ENCODE data around the gene SLC25A26.

Gene SLC25A26

GRCh38 chr3:66236281-66236680 is 15.5 kb downstream of the SLC25A26 start:
- Histone ChIP-seq H3K23ac (ENCODE audit: low read length) (no peak overlapping the region), H3K4me2 (ENCODE audit: low read length) (no peak overlapping the region), H3K27me3 (ENCODE audit: insufficient read depth, low read length) (no peaks in the 10 kb centered on the region), H3K14ac (ENCODE audit: low read length) (no peak overlapping the region), H3K27ac (ENCODE audit: low read depth, low read length) (no peak overlapping the region), H3K79me2 (ENCODE audit: control insufficient read depth, insufficient read depth, low read length, poor library complexity) (no peaks in the 10 kb centered on the region), H3K9me3 (ENCODE audit: insufficient read depth, low read depth, low read length) (no peaks in the 10 kb centered on the region), H2BK5ac (ENCODE audit: low read depth, low read length, poor library complexity) (no peak overlapping the region), H2BK120ac (ENCODE audit: insufficient read depth, low read length, poor library complexity) (no peak overlapping the region), H3K4me3 (ENCODE audit: low read depth, low read length) (no peak overlapping the region), H4K91ac (ENCODE audit: low read depth, low read length) (no peak overlapping the region), H3K9ac (ENCODE audit: low read length) (no peak overlapping the region), H4K12ac (ENCODE audit: low read depth, low read length) (no peak overlapping the region), H3K18ac (ENCODE audit: low read length) (no peak overlapping the region), H2BK12ac (ENCODE audit: low read length) (no peak overlapping the region), H2AK5ac (ENCODE audit: low read length) (no peak overlapping the region), H4K8ac (ENCODE audit: low read depth, low read length) (no peak overlapping the region), H3K36me3 (ENCODE audit: control insufficient read depth in 1 of 2, insufficient read depth in 2 of 2, low read length in 2 of 2) (peaks cover 0 to 2% of the 10 kb centered on the region in 2 experiments), H3K4me1 (ENCODE audit: control insufficient read depth in 1 of 2, insufficient read depth in 2 of 2, low read length in 2 of 2) (no peaks in the 10 kb centered on the region), H3K4ac (ENCODE audit: low read depth, low read length) (no peak overlapping the region), H3K79me1 (ENCODE audit: low read length) (no peaks in the 10 kb centered on the region), H2AFZ (ENCODE audit: insufficient read depth, low read length, poor library complexity) (no peak overlapping the region)
- WGBS (ENCODE audit: extremely low coverage, insufficient coverage, insufficient read length), result no CpG with 5 or more reads among the region's 5 CpGs
- DNase-seq, result peak in 1 of 2 donors; percentile 12

- no peaks in the 10 kb centered on the region for H3K4me1 ChIP-seq (ENCODE audit: control insufficient read depth in 1 of 2, insufficient read depth in 2 of 2, low read length in 2 of 2)
- no CpG with 5 or more reads among the region's 3 CpGs for WGBS (ENCODE audit: extremely low coverage, insufficient coverage, insufficient read length)
- no peaks in the 10 kb centered on the region for H3K9me3 ChIP-seq (ENCODE audit: insufficient read depth, low read depth, low read length)
- no peak overlapping the region for H3K9ac ChIP-seq (ENCODE audit: low read length)
- no peak for DNase-seq
- H3K18ac ChIP-seq (ENCODE audit: low read length), result no peak overlapping the region
- H2BK5ac ChIP-seq (ENCODE audit: low read depth, low read length, poor library complexity), result no peak overlapping the region
- no peaks in the 10 kb centered on the region for H3K79me2 ChIP-seq (ENCODE audit: control insufficient read depth, insufficient read depth, low read length, poor library complexity)
- no peak overlapping the region for H2AFZ ChIP-seq (ENCODE audit: insufficient read depth, low read length, poor library complexity)
- H3K79me1 ChIP-seq (ENCODE audit: low read length), result no peaks in the 10 kb centered on the region
- H4K12ac ChIP-seq (ENCODE audit: low read depth, low read length), result no peak overlapping the region
- no peak overlapping the region for H4K91ac ChIP-seq (ENCODE audit: low read depth, low read length)
- no peak overlapping the region for H3K4me3 ChIP-seq (ENCODE audit: low read depth, low read length)
- no peak overlapping the region for H2AK5ac ChIP-seq (ENCODE audit: low read length)
- peaks cover 0 to 2% of the 10 kb centered on the region in 2 experiments for H3K36me3 ChIP-seq (ENCODE audit: control insufficient read depth in 1 of 2, insufficient read depth in 2 of 2, low read length in 2 of 2)
- H4K8ac ChIP-seq (ENCODE audit: low read depth, low read length), result no peak overlapping the region
- no peak overlapping the region for H3K23ac ChIP-seq (ENCODE audit: low read length)
- no peaks in the 10 kb centered on the region for H3K27me3 ChIP-seq (ENCODE audit: insufficient read depth, low read length)
- no peak overlapping the region for H3K4me2 ChIP-seq (ENCODE audit: low read length)
- H3K4ac ChIP-seq (ENCODE audit: low read depth, low read length), result no peak overlapping the region
- H3K27ac ChIP-seq (ENCODE audit: low read depth, low read length), result no peak overlapping the region
- H2BK12ac ChIP-seq (ENCODE audit: low read length), result no peak overlapping the region
- H3K14ac ChIP-seq (ENCODE audit: low read length), result no peak overlapping the region
- H2BK120ac ChIP-seq (ENCODE audit: insufficient read depth, low read length, poor library complexity), result no peak overlapping the region
These were observed 16.8 kb downstream of the SLC25A26 start for GRCh38 chr3:66237552-66237951.

- H2BK5ac ChIP-seq (ENCODE audit: low read depth, low read length, poor library complexity), result no peak overlapping the region
- no peak overlapping the region for H4K12ac ChIP-seq (ENCODE audit: low read depth, low read length)
- no CpG with 5 or more reads among the region's 2 CpGs for WGBS (ENCODE audit: extremely low coverage, insufficient coverage, insufficient read length)
- H3K4me3 ChIP-seq (ENCODE audit: low read depth, low read length), result no peak overlapping the region
- no peaks in the 10 kb centered on the region for H3K4me1 ChIP-seq (ENCODE audit: control insufficient read depth in 1 of 2, insufficient read depth in 2 of 2, low read length in 2 of 2)
- H3K79me1 ChIP-seq (ENCODE audit: low read length), result no peaks in the 10 kb centered on the region
- H3K9ac ChIP-seq (ENCODE audit: low read length), result no peak overlapping the region
- H3K23ac ChIP-seq (ENCODE audit: low read length), result no peak overlapping the region
- no peaks in the 10 kb centered on the region for H3K27me3 ChIP-seq (ENCODE audit: insufficient read depth, low read length)
- H4K8ac ChIP-seq (ENCODE audit: low read depth, low read length), result no peak overlapping the region
- H2BK120ac ChIP-seq (ENCODE audit: insufficient read depth, low read length, poor library complexity), result no peak overlapping the region
- H3K27ac ChIP-seq (ENCODE audit: low read depth, low read length), result no peak overlapping the region
- no peaks in the 10 kb centered on the region for H3K9me3 ChIP-seq (ENCODE audit: insufficient read depth, low read depth, low read length)
- DNase-seq, result no peak
- no peak overlapping the region for H2AK5ac ChIP-seq (ENCODE audit: low read length)
- no peaks in the 10 kb centered on the region for H3K79me2 ChIP-seq (ENCODE audit: control insufficient read depth, insufficient read depth, low read length, poor library complexity)
- peaks cover 2 to 3% of the 10 kb centered on the region in 2 experiments for H3K36me3 ChIP-seq (ENCODE audit: control insufficient read depth in 1 of 2, insufficient read depth in 2 of 2, low read length in 2 of 2)
- no peak overlapping the region for H4K91ac ChIP-seq (ENCODE audit: low read depth, low read length)
- H3K4me2 ChIP-seq (ENCODE audit: low read length), result no peak overlapping the region
- no peak overlapping the region for H3K4ac ChIP-seq (ENCODE audit: low read depth, low read length)
- H2BK12ac ChIP-seq (ENCODE audit: low read length), result no peak overlapping the region
- H2AFZ ChIP-seq (ENCODE audit: insufficient read depth, low read length, poor library complexity), result no peak overlapping the region
- no peak overlapping the region for H3K14ac ChIP-seq (ENCODE audit: low read length)
- no peak overlapping the region for H3K18ac ChIP-seq (ENCODE audit: low read length)
These were observed 18.8 kb downstream of the SLC25A26 start for GRCh38 chr3:66239513-66240123.

- Histone ChIP-seq H3K9me3 (ENCODE audit: insufficient read depth, low read depth, low read length) (no peaks in the 10 kb centered on the region), H3K4me1 (ENCODE audit: control insufficient read depth in 1 of 2, insufficient read depth in 2 of 2, low read length in 2 of 2) (no peaks in the 10 kb centered on the region), H3K9ac (ENCODE audit: low read length) (no peak overlapping the region), H2BK120ac (ENCODE audit: insufficient read depth, low read length, poor library complexity) (no peak overlapping the region), H3K27ac (ENCODE audit: low read depth, low read length) (no peak overlapping the region), H3K79me1 (ENCODE audit: low read length) (no peaks in the 10 kb centered on the region), H4K8ac (ENCODE audit: low read depth, low read length) (no peak overlapping the region), H3K4me2 (ENCODE audit: low read length) (no peak overlapping the region), H3K18ac (ENCODE audit: low read length) (no peak overlapping the region), H2AFZ (ENCODE audit: insufficient read depth, low read length, poor library complexity) (no peak overlapping the region), H2BK5ac (ENCODE audit: low read depth, low read length, poor library complexity) (no peak overlapping the region), H3K4me3 (ENCODE audit: low read depth, low read length) (no peak overlapping the region), H4K91ac (ENCODE audit: low read depth, low read length) (no peak overlapping the region), H3K23ac (ENCODE audit: low read length) (no peak overlapping the region), H3K4ac (ENCODE audit: low read depth, low read length) (no peak overlapping the region), H4K12ac (ENCODE audit: low read depth, low read length) (no peak overlapping the region), H2BK12ac (ENCODE audit: low read length) (no peak overlapping the region), H3K79me2 (ENCODE audit: control insufficient read depth, insufficient read depth, low read length, poor library complexity) (no peaks in the 10 kb centered on the region), H3K27me3 (ENCODE audit: insufficient read depth, low read length) (no peaks in the 10 kb centered on the region), H2AK5ac (ENCODE audit: low read length) (no peak overlapping the region), H3K14ac (ENCODE audit: low read length) (no peak overlapping the region), H3K36me3 (ENCODE audit: control insufficient read depth in 1 of 2, insufficient read depth in 2 of 2, low read length in 2 of 2) (peaks cover 2 to 3% of the 10 kb centered on the region in 2 experiments)
- WGBS (ENCODE audit: extremely low coverage, insufficient coverage, insufficient read length), result no CpG with 5 or more reads among the region's 3 CpGs
- no peak for DNase-seq
These were observed 20.7 kb downstream of the SLC25A26 start for GRCh38 chr3:66241466-66241865.

Measured in trophoblast cell (in vitro differentiated cells and primary cell).